HUES48 (cell line): Measurements from ENCODE around the gene PDS5A.
"Not testable (repeated sequence)": the region's sequence is repeated elsewhere in the genome, so short reads cannot be mapped to it uniquely, and the experiment has no call there.

Experiments used
- H3K27ac ChIP-seq: one replicate; pipeline ENCODE4 v1.7.0; 2013; ENCODE audit warnings: low read depth, low read length, inconsistent platforms
- H3K27me3 ChIP-seq: 2 replicates; pipeline ENCODE4 v1.6.1; 2013; ENCODE audit warnings: mild to moderate bottlenecking, low read length; ENCODE audit not compliant: control insufficient read depth, insufficient read depth
- H3K36me3 ChIP-seq: 2 replicates; pipeline ENCODE4 v1.6.1; 2013; ENCODE audit warnings: low read length; ENCODE audit not compliant: control insufficient read depth, insufficient read depth
- H3K4me1 ChIP-seq: 2 replicates; pipeline ENCODE4 v1.6.1; 2013; ENCODE audit warnings: mild to moderate bottlenecking, low read length; ENCODE audit not compliant: control insufficient read depth, insufficient read depth
- H3K4me3 ChIP-seq: 2 replicates; pipeline ENCODE4 v1.5.1; 2013; ENCODE audit warnings: mild to moderate bottlenecking, low read depth, low read length
- H3K9ac ChIP-seq: 2 replicates; pipeline ENCODE4 v1.6.1; 2013; ENCODE audit warnings: mild to moderate bottlenecking, low read depth, low read length, moderate library complexity
- H3K9me3 ChIP-seq: 2 replicates; pipeline ENCODE4 v1.6.1; 2013; ENCODE audit warnings: low read length; ENCODE audit not compliant: control insufficient read depth, insufficient read depth

PDS5A gene

DNA sequence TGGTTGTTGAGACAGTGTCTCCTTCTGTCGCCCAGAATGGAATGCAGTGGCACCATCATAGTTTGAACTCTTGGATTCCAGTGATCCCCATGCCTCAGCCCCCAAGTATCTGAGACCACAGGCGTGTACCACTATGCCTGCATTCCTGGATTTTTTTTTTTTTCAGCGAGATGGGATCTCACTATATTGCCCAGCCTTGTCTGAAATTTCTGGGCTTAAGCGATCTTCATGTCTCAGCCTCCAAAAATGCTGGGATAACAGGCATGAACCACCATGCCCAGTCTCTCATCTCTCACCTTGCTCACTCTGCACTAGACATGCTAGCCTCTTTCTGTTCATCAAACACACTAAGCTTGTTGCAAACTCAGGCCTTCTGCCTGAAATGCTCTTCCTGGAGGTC, 175.7 kb downstream of the PDS5A start:
- Histone ChIP-seq H3K9me3 (no peaks in the 10 kb centered on the region), H3K27me3 (no peaks in the 10 kb centered on the region), H3K9ac (no peak overlapping the region), H3K4me3 (no peak overlapping the region), H3K27ac (no peak overlapping the region), H3K36me3 (no peaks in the 10 kb centered on the region), H3K4me1 (no peaks in the 10 kb centered on the region)

DNA sequence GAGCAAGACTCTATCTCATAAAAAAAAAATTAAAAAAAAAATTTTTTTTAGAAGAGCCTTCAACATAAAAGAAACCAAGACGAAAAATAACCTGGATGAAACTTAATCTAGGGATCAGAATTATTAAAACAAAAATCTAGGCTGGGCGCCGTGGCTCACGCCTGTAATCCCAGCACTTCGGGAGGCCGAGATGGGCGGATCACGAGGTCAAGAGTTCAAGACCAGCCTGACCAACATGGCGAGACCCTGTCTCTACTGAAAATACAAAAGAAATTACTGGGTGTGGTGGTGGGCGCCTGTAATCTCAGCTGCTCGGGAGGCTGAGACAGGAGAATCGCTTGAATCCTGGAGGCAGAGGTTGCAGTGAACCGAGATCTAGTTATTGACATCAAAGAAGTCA, 184.7 kb downstream of the PDS5A start:
- H3K27me3 ChIP-seq, H3K4me3 ChIP-seq, H3K9ac ChIP-seq, H3K27ac ChIP-seq, H3K4me1 ChIP-seq, H3K36me3 ChIP-seq, H3K9me3 ChIP-seq: not testable (repeated sequence)

DNA sequence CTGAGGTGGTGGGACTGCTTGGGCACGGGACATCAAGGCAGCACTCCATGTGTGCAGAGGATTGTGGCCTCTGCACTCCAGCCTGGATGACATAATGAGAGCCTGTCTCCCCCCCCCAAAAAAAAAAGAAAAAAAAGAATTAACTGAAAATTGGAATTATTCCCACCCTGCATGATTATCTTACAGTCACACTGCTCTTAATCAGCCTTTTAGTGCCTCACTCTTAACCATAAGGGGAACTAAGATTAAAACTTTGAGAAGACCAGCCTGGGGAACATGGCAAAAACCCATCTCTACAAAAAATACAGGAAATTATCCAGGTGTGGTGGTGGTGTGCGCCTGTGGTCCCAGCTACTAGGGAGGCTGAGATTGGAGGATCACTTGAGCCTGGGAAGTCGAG, 185.2 kb downstream of the PDS5A start:
- no peak overlapping the region for H3K4me3 ChIP-seq
- H3K9me3 ChIP-seq, result no peaks in the 10 kb centered on the region
- no peaks in the 10 kb centered on the region for H3K36me3 ChIP-seq
- H3K27ac ChIP-seq, result no peak overlapping the region
- no peaks in the 10 kb centered on the region for H3K4me1 ChIP-seq
- H3K9ac ChIP-seq, result no peak overlapping the region
- no peaks in the 10 kb centered on the region for H3K27me3 ChIP-seq

DNA sequence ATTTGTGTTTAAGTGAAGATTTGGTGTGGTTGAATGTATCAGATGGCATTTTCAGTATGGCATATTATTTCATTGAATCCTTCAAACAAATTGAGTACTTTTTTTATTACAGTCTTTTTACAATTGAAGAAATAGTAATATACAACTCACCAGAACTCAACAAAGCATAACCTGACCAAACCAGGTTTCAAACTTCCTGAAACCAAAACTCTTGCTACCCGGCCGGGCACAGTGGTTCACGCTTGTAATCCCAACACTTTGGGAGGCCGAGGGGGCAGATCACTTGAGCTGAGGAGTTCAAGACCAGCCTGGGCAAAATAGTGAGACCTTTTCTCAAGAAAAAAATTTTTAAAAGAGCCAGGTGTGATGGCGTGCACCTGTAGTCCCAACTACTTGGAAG, 185.6 kb downstream of the PDS5A start:
- no peaks in the 10 kb centered on the region for H3K9me3 ChIP-seq
- H3K4me3 ChIP-seq, result no peak overlapping the region
- H3K9ac ChIP-seq, result no peak overlapping the region
- no peaks in the 10 kb centered on the region for H3K36me3 ChIP-seq
- H3K4me1 ChIP-seq, result no peaks in the 10 kb centered on the region
- no peak overlapping the region for H3K27ac ChIP-seq
- no peaks in the 10 kb centered on the region for H3K27me3 ChIP-seq

DNA sequence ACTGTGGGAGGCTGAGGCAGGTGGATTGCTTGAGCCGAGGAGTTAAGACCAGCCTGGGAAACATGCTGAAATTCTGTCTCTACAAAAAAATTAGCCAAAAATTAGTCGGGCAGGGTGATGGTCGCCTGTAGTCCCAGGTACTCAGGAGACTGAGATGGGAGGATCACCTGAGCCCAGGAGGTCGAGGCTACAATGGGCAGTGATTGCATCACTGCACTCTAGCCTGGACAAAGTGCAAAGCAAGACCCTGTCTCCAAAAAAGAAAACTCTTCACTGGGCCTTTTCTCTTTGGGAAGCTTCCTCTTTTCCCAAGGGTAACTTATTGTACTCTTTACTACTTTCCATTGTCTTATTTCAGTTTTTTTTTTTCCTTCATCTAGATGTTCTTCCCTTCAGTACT, 190.9 kb downstream of the PDS5A start:
- H3K27me3 ChIP-seq, result no peaks in the 10 kb centered on the region
- H3K4me3 ChIP-seq, result no peak overlapping the region
- H3K36me3 ChIP-seq, result no peaks in the 10 kb centered on the region
- H3K9me3 ChIP-seq, result no peaks in the 10 kb centered on the region
- no peaks in the 10 kb centered on the region for H3K4me1 ChIP-seq
- H3K27ac ChIP-seq, result no peak overlapping the region
- no peak overlapping the region for H3K9ac ChIP-seq

GRCh38 chr4:39785083-39785482, 192.6 kb downstream of the PDS5A start:
- Histone ChIP-seq H3K27me3 (no peaks in the 10 kb centered on the region), H3K36me3 (peaks cover 13% of the 10 kb centered on the region), H3K27ac (no peak overlapping the region), H3K9ac (no peak overlapping the region), H3K4me1 (no peaks in the 10 kb centered on the region), H3K9me3 (no peaks in the 10 kb centered on the region), H3K4me3 (no peak overlapping the region)

DNA sequence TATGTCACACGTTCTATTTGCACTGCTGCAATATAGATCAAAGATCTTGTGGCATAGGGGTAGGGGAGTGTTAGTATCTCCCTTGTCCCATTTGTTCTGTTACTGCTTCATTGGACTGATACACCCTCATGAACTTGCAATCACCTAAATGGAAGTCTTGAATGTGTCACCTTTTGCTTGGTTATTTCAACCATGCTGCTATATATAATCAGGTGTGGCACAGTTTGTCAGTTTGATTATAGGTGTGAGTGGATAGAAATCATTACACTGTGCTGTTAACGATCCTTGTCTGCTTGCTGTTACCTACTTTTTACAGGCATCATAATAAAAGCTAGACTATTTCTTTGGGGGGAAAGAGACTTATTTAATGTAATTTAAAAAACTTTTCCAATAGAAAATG, 195.7 kb downstream of the PDS5A start:
- H3K4me3 ChIP-seq, H3K4me1 ChIP-seq, H3K27ac ChIP-seq, H3K27me3 ChIP-seq, H3K9me3 ChIP-seq, H3K9ac ChIP-seq: not testable (repeated sequence)
- peaks cover 44% of the 10 kb centered on the region for H3K36me3 ChIP-seq
